ENCODE data around the gene ZNF556. TPM values are rescaled to one million over a fixed set of nuclear protein-coding genes. Genes with fewer than 3 reads are reported as not detected.
A peak's percentile ranks its signal among the peaks of the same experiment; 100 is the strongest.

Gene ZNF556
- total RNA-seq, 2 experiments from 2014 or later, result not detected

DNA sequence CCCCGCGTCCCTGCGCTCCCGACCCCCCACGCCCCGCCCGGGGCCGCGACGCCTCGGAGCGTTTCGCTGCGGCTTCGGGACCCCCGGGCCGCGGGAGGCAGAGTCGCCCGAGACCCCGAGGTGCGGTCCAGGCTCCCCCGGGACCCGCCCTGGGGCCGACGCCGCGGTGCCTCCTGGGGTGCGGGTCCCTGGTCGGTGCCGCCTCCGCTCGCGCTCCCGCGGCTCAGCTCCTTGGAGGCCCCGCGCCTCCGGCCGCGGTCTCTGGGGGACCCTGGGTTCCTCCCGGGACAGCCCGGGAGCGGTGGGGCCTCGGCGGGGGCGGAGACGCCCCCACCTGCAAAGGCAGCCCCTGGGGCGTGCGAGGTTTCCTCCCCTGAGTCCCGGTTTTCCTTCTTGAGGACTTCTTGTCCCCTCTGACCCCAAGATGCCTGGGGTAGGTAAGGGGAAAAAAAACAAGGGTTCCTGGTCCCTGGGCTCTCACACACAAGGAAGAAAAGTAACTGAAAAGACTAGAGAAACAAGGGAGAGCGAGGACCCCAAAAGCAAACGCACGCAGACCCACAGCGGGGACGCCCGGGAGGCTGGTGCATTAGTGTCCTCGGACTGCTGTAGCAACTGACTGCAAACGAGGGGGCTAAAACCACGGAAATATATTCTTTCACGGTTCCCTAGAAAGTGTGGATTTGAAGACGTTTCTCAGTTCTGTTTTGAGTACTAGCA lies 25.1 kb upstream of the ZNF556 start:
- no peaks in the 10 kb centered on the region for H3K27me3 Mint-ChIP-seq (ENCODE audit: low read depth)
- CTCF ChIA-PET, result interaction anchor here (1.1 kb wide), 2 partner anchors 11 to 15 kb away, joined by 3 to 4 read pairs; no protein-coding TSS in a partner anchor
- peaks cover 6% of the 10 kb centered on the region for H3K9me3 Mint-ChIP-seq
- no peak overlapping the region for H3K27ac Mint-ChIP-seq
- peaks cover 12% of the 10 kb centered on the region for H3K4me1 Mint-ChIP-seq (ENCODE audit: low read depth)
- DNase-seq, result no peak
- peaks cover 14% of the 10 kb centered on the region for H3K36me3 Mint-ChIP-seq (ENCODE audit: low read depth)
- intact Hi-C loops (cut with micrococcal nuclease), result loop anchor here (1.0 kb wide), 1 partner anchor 14 kb away; no protein-coding TSS in a partner anchor
- peak overlapping the region; percentile 75 for H3K4me3 Mint-ChIP-seq

DNA sequence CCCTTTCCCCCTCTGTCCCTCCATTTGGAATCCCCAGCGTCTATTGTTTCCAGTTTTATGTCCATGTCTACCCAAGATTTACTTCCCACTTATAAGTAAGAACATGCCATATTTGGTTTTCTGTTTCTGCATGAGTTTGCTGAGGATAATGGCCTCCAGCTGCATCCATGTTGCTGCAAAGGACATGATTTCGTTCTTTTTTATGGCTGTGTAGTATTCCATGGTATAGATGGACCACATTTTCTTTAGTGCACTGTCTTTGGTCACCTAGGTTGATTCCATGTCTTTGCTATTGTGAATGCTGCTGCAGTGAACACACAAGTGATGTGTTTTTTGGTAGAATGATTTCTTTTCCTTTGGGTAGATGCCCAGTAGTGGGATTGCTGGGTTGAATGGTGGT lies 22.0 kb upstream of the ZNF556 start:
- DNase-seq, result no peak
- CTCF ChIA-PET, result no interaction called here
- H3K27me3 Mint-ChIP-seq (ENCODE audit: low read depth), result no peaks in the 10 kb centered on the region
- peaks cover 9% of the 10 kb centered on the region for H3K9me3 Mint-ChIP-seq
- H3K4me1 Mint-ChIP-seq (ENCODE audit: low read depth), result peaks cover 18% of the 10 kb centered on the region
- H3K36me3 Mint-ChIP-seq (ENCODE audit: low read depth), result peaks cover 16% of the 10 kb centered on the region
- intact Hi-C loops (cut with micrococcal nuclease), result no loop called here
- H3K4me3 Mint-ChIP-seq, result no peak overlapping the region
- H3K27ac Mint-ChIP-seq, result no peak overlapping the region

DNA sequence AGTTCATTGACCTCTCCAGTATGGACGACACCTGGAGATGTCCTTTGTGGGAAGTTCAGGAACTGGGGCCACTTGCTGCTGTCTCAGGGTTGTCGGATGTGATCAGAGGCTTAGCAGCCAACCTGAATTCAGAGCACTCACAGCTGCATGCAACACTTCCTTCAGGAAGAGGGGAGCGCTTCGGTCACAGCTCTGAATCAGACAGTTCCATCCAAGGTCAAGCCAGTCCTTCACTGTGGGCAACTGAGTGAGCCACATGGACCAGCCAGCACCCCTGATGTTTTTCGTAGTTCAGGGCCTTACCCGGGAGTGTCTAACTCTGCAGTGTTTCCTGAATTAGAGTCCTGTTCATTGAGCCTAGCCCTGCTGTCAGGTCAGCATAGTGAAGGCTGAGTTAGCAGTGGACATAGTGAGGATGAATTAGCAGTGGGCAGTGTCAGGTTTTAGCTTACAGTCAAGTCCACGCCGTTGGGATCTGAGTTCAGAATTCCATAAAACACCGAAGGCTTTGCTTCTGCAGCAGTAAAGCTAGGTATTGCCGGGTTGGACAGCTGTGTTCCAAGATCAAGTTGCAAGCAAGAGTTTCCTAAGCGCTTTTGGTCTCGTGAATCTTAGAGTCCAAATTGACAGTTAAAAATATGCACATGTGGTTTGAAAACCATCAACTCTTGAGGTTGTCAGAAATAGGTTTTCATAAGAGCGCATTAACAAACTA lies 20.8 kb upstream of the ZNF556 start:
- no peak overlapping the region for H3K4me3 Mint-ChIP-seq
- H3K36me3 Mint-ChIP-seq (ENCODE audit: low read depth), result peaks cover 26% of the 10 kb centered on the region
- no peak overlapping the region for H3K27ac Mint-ChIP-seq
- peaks cover 26% of the 10 kb centered on the region for H3K4me1 Mint-ChIP-seq (ENCODE audit: low read depth)
- H3K27me3 Mint-ChIP-seq (ENCODE audit: low read depth), result no peaks in the 10 kb centered on the region
- intact Hi-C loops (cut with micrococcal nuclease), result no loop called here
- CTCF ChIA-PET, result no interaction called here
- H3K9me3 Mint-ChIP-seq, result peaks cover 18% of the 10 kb centered on the region
- no peak for DNase-seq

GRCh38 chr19:2847507-2847906 lies 19.6 kb upstream of the ZNF556 start:
- H3K27me3 Mint-ChIP-seq (ENCODE audit: low read depth), result no peaks in the 10 kb centered on the region
- H3K4me1 Mint-ChIP-seq (ENCODE audit: low read depth), result peaks cover 21% of the 10 kb centered on the region
- DNase-seq, result no peak
- peaks cover 27% of the 10 kb centered on the region for H3K9me3 Mint-ChIP-seq
- no peak overlapping the region for H3K4me3 Mint-ChIP-seq
- intact Hi-C loops (cut with micrococcal nuclease), result no loop called here
- CTCF ChIA-PET, result no interaction called here
- H3K36me3 Mint-ChIP-seq (ENCODE audit: low read depth), result peaks cover 38% of the 10 kb centered on the region
- H3K27ac Mint-ChIP-seq, result no peak overlapping the region

GRCh38 chr19:2848616-2849015 lies 18.5 kb upstream of the ZNF556 start:
- CTCF ChIA-PET, result interaction anchor here (0.7 kb wide), 2 partner anchors 12 to 276 kb away, joined by 3 to 6 read pairs; no protein-coding TSS in a partner anchor
- DNase-seq, result no peak
- peaks cover 47% of the 10 kb centered on the region for H3K36me3 Mint-ChIP-seq (ENCODE audit: low read depth)

GRCh38 chr19:2850256-2850925 lies 16.7 kb upstream of the ZNF556 start:
- CTCF ChIA-PET, result interaction anchor here (0.9 to 1.0 kb wide), 2 partner anchors 18 to 30 kb away, joined by 4 read pairs; partner anchors contain the start of gene ZNF554
- Mint-ChIP-seq H3K27me3 (ENCODE audit: low read depth) (no peaks in the 10 kb centered on the region), H3K9me3 (peaks cover 48% of the 10 kb centered on the region), H3K4me1 (ENCODE audit: low read depth) (peaks cover 13% of the 10 kb centered on the region), H3K4me3 (no peak overlapping the region), H3K27ac (peak overlapping the region; percentile 43), H3K36me3 (ENCODE audit: low read depth) (peaks cover 57% of the 10 kb centered on the region)
- intact Hi-C loops (cut with micrococcal nuclease), result loop anchor here (5.0 kb wide), 1 partner anchor 52 kb away; the partner anchor contains the start of gene ZNF57
- DNase-seq, result no peak

More at GRCh38 chr19:2848616-2849015, 18.5 kb upstream of the ZNF556 start:
- H3K27me3 Mint-ChIP-seq (ENCODE audit: low read depth), result no peaks in the 10 kb centered on the region
- peaks cover 38% of the 10 kb centered on the region for H3K9me3 Mint-ChIP-seq
- no peak overlapping the region for H3K27ac Mint-ChIP-seq
- H3K4me1 Mint-ChIP-seq (ENCODE audit: low read depth), result peaks cover 13% of the 10 kb centered on the region
- intact Hi-C loops (cut with micrococcal nuclease), result no loop called here
- H3K4me3 Mint-ChIP-seq, result no peak overlapping the region

- peaks cover 29% of the 10 kb centered on the region for H3K4me1 Mint-ChIP-seq (ENCODE audit: low read depth)
- CTCF ChIA-PET, result interaction anchor here (1.1 kb wide), 1 partner anchor 11 kb away, joined by 4 read pairs; the partner anchor contains the start of gene ZNF555
- no peaks in the 10 kb centered on the region for H3K27me3 Mint-ChIP-seq (ENCODE audit: low read depth)
- no peak overlapping the region for H3K27ac Mint-ChIP-seq
- intact Hi-C loops (cut with micrococcal nuclease), result loop anchor here (5.0 kb wide), 1 partner anchor 50 kb away; the partner anchor contains the start of gene ZNF57
- H3K36me3 Mint-ChIP-seq (ENCODE audit: low read depth), result peaks cover 50% of the 10 kb centered on the region
- no peak for DNase-seq
- H3K9me3 Mint-ChIP-seq, result peaks cover 50% of the 10 kb centered on the region
- H3K4me3 Mint-ChIP-seq, result no peak overlapping the region
These were observed 14.5 kb upstream of the ZNF556 start for GRCh38 chr19:2852598-2852997.

GRCh38 chr19:2853015-2853606 lies 14.0 kb upstream of the ZNF556 start:
- H3K9me3 Mint-ChIP-seq, result peaks cover 50% of the 10 kb centered on the region
- H3K36me3 Mint-ChIP-seq (ENCODE audit: low read depth), result peaks cover 49% of the 10 kb centered on the region
- CTCF ChIA-PET, result interaction anchor here (1.1 kb wide), 1 partner anchor 12 kb away, joined by 4 read pairs; the partner anchor contains the start of gene ZNF555

GRCh38 chr19:2854849-2855248 lies 12.3 kb upstream of the ZNF556 start:
- CTCF ChIA-PET, result no interaction called here
- Mint-ChIP-seq H3K4me3 (no peak overlapping the region), H3K9me3 (peaks cover 50% of the 10 kb centered on the region), H3K36me3 (ENCODE audit: low read depth) (peaks cover 51% of the 10 kb centered on the region), H3K27me3 (ENCODE audit: low read depth) (no peaks in the 10 kb centered on the region), H3K27ac (no peak overlapping the region), H3K4me1 (ENCODE audit: low read depth) (peaks cover 34% of the 10 kb centered on the region)
- intact Hi-C loops (cut with micrococcal nuclease), result loop anchor here (5.0 kb wide), 1 partner anchor 47 kb away; the partner anchor contains the start of gene ZNF57
- no peak for DNase-seq

More at GRCh38 chr19:2853015-2853606, 14.0 kb upstream of the ZNF556 start:
- DNase-seq, result no peak
- Mint-ChIP-seq H3K27me3 (ENCODE audit: low read depth) (no peaks in the 10 kb centered on the region), H3K27ac (no peak overlapping the region), H3K4me3 (no peak overlapping the region), H3K4me1 (ENCODE audit: low read depth) (peaks cover 32% of the 10 kb centered on the region)
- intact Hi-C loops (cut with micrococcal nuclease), result loop anchor here (5.0 kb wide), 1 partner anchor 49 kb away; the partner anchor contains the start of gene ZNF57

GRCh38 chr19:2856457-2857050 lies 10.6 kb upstream of the ZNF556 start:
- no peak overlapping the region for H3K4me3 Mint-ChIP-seq
- peak overlapping the region; percentile 57 for H3K27ac Mint-ChIP-seq
- peaks cover 23% of the 10 kb centered on the region for H3K4me1 Mint-ChIP-seq (ENCODE audit: low read depth)
- CTCF ChIA-PET, result interaction anchor here (1.0 to 1.2 kb wide), 3 partner anchors 15 to 74 kb away, joined by 3 to 6 read pairs (median 3); partner anchors contain the start of genes SGTA and ZNF555
- intact Hi-C loops (cut with micrococcal nuclease), result loop anchor here (1.0 kb wide), 1 partner anchor 15 kb away; the partner anchor contains the start of gene ZNF555
- peaks cover 38% of the 10 kb centered on the region for H3K36me3 Mint-ChIP-seq (ENCODE audit: low read depth)
- peaks cover 37% of the 10 kb centered on the region for H3K9me3 Mint-ChIP-seq
- peak; percentile 52 for DNase-seq
- no peaks in the 10 kb centered on the region for H3K27me3 Mint-ChIP-seq (ENCODE audit: low read depth)

DNA sequence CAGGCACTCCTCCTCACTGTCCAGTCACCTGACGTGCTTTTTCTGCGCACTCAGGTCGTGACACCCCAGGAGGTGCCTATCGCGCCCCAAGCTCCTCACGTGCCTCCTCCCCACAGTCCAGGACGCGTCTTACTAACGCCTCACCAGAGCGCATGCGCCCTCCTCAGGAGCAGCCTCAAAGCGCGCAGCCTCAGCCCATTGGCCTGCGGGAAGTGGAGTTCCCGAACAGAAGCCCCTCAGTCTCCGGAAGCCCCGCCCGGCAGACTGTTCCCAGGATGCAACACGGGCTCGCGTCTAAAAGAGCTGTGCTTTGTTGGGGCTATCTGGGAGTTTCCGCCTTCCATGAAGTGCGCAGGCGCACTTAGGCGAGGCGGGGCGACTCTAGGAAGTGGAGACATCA lies 8.3 kb upstream of the ZNF556 start:
- H3K27ac Mint-ChIP-seq, result no peak overlapping the region
- H3K9me3 Mint-ChIP-seq, result peaks cover 16% of the 10 kb centered on the region
- no peak overlapping the region for H3K4me3 Mint-ChIP-seq
- CTCF ChIA-PET, result interaction anchor here (0.8 kb wide), 1 partner anchor 14 kb away, joined by 3 read pairs; no protein-coding TSS in a partner anchor
- H3K36me3 Mint-ChIP-seq (ENCODE audit: low read depth), result peaks cover 15% of the 10 kb centered on the region
- no peaks in the 10 kb centered on the region for H3K27me3 Mint-ChIP-seq (ENCODE audit: low read depth)
- intact Hi-C loops (cut with micrococcal nuclease), result no loop called here
- no peak for DNase-seq
- peaks cover 23% of the 10 kb centered on the region for H3K4me1 Mint-ChIP-seq (ENCODE audit: low read depth)
